Esophagus muscularis mucosa (tissue), 4 donors: ENCODE results near the gene KDM5B.

Experiments used
- CTCF ChIP-seq, 3 experiments: fragments of 200-600 bp in 2 of 3; fragments of 450-650 bp in 1 of 3; sonication (generic) in 2 of 3; IDR thresholded peaks; one replicate each; pipeline ENCODE4 v1.5.1; 2017 to 2019; ENCODE audit warnings: antibody characterized with exemption in 3 of 3, mild to moderate bottlenecking in 2 of 3, moderate library complexity in 1 of 3
- EP300 ChIP-seq: sonication (generic); formaldehyde crosslinking; IDR thresholded peaks from one replicate; pipeline ENCODE4 v1.6.1; 2017; ENCODE audit warnings: antibody characterized with exemption
- POLR2A ChIP-seq: fragments of 450-650 bp; IDR thresholded peaks from one replicate; pipeline ENCODE4 v1.6.1; 2017; ENCODE audit warnings: antibody characterized with exemption, moderate library complexity, mild to moderate bottlenecking, low read depth

- no peak for TF ChIP-seq CTCF (IDR thresholded peaks at IDR 0.05)
- TF ChIP-seq POLR2A: no peak
- no peak for TF ChIP-seq EP300
Measured at GRCh38 chr1:202711949-202712635, 96.1 kb downstream of the KDM5B start.
